HG03103 (cell line): ENCODE measurements around the gene LAMB4.

Experiments
- ATAC-seq: cut with Tn5 transposase; IDR thresholded peaks from one replicate; pipeline ENCODE4 v1.9.1; 2021; ENCODE audit warnings: low read depth; ENCODE audit not compliant: unreplicated experiment

Gene LAMB4

DNA sequence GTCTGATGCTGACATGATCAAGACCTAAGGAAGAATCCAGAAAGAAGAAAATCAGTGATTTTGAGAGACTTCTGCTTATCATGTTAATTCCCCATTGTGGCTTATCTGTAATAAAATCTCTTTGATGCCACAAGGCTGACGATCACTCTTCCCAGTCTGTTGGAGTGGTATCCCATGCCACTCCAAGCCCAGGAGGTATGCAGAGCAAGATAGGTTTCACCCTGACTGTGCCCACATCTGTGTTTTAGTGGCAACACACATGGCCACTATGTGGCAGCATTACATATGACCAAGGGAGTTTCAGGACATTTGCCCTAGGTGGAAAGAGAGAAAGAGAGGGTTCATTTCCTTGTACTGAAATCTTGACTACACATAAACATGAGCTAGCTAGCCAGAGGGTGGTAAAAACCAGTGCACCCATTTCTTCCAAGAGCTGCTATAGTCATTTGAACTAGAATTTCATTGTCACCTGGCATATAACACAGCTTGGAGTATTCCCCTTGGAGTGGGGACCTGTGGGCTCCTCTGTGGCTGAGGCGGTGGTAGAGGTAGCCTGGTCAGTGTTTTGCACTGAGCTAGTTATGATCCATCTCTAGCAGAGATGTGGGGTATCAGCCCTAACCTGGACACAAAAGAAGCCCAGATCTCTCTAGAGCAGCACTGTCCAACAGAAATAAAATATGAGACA, 20.8 kb downstream of the LAMB4 start:
- ATAC-seq = no peak

DNA sequence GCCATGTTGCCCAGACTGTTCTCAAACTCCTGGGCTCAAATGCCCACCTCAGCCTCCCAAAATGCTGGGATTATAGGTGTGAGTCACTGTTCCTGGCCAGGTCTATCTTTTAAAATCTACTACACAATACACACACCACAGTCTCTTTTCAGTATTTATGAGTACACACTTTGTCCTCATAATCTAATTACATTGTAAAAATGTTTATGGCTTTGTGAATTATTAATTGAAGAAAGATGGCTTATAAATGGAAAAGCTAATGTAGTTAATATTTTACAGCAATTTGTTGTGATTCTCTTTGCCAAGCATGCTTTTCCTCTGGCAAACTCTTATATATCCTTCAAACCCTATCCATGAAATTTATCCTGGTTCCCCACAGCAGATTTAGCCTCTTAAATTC, 22.0 kb downstream of the LAMB4 start:
- ATAC-seq = no peak

DNA sequence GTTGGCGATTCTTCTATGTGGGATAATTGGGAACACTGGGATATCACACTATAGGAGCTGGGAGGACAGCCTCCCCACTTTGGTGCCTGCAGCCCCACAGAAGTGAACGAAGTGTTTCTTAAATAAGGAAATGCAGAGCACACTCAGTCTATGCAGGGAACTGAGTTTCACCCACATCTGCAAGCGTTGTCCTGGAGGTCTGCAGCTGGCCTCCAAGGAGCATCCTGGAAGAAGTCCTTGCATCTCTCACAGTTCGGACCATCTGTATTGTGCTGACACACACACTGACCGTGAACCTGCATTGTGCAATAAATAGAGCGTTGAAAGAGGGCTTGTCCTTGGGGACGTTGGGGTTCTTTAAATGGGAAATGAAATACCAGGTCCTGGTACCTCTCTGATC, 25.8 kb downstream of the LAMB4 start:
- ATAC-seq = no peak

DNA sequence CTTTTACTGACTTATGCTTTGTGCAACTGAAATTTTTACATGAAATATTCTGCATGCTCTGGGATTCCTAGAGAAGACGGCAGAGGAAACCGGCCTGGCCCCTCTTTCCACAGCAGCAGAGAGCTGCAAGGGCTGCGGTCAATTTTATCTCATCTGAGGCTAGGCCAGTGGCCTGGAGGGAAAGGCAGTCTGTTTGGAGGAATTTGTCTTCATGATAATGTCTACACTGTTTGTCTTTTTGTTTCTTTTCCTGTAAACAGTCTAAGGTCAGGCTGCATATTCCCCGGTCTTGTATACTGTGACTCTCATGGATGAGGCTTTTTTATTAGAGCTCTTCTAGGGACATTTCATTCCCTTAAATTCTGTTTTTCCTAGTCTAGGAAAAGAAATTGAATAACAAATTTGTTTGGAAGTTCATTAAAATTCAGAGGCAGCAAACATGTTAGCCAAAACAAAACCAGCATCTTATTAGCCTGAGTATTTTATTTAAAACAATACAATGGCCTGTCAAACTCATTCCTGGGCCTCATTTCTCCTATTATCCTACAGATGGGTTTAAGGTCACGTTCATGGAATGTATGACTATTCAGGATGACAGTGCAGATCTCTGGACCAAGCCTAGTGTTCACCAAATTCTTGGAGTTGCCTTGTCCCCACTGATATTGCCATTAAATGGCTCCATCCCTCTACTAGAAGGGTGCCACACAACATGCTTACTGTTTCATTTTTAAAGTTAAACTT, 26.4 kb downstream of the LAMB4 start:
- ATAC-seq = no peak

DNA sequence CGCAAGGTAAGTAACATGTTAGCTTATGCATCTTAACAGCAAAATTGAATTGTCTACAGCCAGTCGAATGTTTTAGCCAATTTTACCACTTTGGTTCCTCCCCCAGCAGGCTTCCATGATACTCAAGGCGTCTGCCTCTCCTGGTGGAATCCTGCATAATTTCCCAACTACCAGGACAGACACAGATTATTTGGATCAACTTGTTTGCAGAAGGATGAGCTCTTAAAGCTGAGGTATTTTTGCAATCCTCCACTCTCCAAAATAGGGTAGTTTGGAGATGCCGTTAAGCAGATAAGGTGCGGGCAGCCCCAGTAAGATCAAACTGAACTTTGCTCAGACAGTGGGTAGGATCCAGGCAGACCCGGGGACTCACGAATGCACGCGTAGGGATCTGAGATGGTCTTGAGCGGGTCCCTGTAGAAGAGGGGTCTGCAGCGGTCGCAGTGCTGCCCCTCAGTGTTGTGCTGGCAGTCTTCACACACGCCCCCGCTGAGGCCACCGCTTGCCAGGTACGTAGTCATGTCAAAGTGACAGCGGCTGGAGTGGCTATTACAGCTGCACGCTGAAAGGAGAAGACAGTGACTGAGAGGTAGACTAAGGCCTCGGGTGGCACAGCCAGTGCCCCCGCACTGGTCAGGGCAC, 27.4 kb downstream of the LAMB4 start:
- ATAC-seq = no peak

DNA sequence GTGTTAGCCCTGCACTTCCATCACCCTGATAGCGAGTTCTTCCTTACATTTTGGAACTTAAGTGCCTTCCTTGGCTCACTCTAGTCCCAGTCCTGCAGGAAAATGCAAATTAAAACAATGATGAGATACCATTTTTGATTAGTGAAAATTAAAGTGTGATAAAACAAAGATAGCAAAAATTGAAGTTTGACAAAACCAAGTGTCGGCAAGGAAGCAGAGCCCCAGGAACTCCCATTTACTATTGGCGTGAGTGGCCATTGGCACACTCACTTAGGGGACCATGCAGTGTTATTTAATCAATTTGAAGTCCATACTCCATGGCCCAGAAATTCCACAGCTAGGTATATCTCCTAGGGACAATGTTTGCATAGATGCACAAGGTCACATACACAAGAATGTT, 28.4 kb downstream of the LAMB4 start:
- ATAC-seq = no peak

DNA sequence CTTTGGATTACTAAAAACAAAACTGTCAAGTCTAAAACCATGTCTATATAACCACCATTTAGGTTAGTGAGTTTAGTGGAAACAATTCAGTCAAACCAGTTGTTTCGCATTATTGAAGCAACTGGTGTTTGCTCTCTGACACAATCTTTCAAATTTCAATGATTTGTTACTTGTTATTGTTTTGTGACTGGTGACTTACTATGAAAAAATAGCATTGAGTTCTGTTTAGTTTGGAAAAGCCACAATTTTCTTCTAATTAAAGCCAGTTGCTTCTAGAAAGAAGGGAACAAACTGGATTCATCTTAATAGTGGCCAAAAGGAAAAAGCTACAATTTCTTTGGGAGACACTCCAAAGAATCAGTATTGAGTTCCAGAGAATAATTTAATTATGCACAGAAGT, 30.4 kb downstream of the LAMB4 start:
- no peak for ATAC-seq

DNA sequence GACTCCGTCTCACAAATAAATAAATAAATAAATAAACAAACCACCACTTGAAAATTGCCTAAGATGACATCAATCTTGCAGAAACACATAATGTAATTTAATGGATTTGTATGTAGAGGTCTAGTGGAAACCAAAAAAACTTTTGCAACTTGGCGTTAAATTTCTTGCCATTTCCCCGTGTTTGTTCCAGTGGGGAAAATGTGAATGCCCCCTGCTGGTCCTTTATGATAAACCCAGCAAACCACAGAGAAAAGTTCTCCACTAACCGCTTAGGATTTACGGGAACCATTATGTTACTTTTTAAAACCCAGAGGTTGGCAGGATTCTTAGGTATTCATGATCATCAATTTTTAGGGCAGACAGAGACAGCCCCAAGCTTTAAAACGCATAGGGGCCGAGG, 32.5 kb downstream of the LAMB4 start:
- no peak for ATAC-seq

DNA sequence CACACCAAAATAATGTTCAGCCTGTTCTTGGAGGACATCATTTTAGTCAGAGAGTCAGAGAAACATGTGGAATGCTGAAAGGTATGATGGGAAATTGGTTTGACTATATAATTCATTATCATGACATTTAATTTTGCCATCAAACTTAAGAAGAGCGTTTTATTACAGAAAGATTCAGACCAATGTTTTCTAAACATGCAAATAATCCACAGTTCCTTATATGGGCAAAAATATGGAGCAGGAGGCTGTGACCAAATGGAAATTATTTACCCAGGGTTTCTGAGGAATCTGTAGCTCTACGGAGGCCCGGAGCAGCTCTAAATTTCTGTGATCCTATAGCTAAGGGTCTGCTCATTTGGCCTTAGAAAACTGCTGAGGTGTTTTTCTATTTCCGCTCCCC, 33.2 kb downstream of the LAMB4 start:
- no peak for ATAC-seq

DNA sequence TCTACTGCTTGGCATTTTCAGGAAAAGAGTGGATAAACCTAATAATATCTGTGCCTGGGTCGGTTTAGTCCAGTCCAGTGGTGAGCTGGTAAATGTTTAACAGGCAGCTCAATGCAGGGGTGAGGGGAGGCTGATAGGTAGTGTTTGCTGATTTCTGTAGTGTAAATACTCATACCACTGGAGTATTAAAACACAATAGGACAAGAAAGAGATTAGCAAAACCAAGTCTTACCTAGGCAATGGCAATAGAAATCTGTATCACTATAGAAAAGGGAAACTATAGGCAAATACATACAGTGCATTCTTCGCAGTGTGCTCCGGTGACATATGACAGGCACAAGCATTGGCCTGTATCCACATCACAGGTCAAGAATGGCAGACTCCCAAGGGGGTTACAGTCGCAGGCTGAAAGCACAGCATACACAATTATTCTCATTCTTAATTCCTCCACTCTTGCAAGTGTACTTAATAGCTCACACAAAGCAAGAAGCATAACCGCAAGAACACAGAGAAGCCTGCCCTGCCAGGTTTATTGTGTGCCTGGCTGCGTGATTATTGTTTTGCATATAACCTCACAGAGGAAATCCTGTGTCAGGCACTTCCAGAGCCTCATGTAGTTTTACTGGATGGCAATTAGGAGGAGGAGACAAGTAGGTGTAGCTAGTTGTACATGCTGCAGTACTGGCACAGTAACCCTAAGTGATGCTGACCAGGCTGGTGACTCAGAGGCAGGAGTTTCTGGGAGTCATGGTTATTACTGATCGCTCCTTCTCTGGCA, 35.0 kb downstream of the LAMB4 start:
- no peak for ATAC-seq

DNA sequence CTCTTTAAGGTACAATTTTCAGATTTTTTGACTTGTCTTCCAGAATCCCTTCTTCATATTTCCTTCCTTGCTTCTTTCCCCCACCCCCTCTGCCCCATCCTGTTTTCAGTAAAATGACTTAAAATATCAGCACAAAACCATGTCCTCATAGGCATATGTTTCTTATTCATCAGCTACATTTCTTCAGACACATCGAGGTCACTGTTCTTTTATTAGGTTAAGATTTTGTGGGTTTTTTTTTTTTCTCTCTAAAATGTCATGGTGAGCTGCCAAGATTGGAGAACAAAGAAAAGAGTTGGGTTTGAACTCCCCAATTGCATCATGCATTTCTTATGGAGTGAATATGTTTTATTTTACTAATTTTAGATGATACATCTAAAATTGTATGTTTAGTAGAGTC, 35.8 kb downstream of the LAMB4 start:
- ATAC-seq = no peak

DNA sequence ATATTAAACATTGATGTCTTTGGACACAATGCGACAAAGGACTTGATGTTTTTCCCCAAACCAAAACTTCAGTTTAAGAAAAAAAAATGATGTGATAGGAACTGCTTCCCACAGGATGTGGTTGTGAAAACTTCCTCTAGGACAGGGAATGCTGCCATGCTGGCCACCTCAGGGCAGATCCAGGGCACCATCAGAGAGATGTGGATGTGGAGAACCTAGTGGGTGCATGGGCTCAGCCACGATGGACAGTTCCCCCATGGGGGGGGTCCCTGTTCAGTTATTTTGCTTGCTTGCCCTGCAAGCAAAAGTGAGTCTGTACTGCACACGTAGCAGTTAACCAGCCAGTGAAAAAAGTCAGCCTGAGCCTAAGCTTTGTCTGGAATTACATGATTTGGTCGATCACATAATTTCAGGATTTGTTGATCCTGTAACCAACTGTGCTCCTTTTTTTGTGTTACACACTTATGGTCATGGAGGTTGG, 36.3 kb downstream of the LAMB4 start:
- no peak for ATAC-seq

DNA sequence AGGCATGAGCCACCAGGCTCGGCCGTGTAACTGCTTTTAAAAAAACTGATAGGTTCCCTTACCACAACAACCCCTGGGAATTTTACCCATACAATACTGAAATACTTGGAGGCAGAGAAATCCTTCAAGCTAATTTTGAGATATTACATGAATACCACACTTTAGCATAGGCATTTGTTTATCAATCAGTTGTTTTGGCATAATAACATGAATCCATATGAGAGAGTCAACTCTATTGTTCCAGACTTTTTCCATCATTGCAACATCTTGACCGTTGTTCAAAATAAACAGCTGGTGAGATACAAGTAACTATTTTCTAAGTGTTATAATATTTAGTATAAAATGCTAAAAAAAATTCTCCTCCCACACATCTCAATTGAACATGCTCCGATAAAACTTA, 36.8 kb downstream of the LAMB4 start:
- no peak for ATAC-seq

DNA sequence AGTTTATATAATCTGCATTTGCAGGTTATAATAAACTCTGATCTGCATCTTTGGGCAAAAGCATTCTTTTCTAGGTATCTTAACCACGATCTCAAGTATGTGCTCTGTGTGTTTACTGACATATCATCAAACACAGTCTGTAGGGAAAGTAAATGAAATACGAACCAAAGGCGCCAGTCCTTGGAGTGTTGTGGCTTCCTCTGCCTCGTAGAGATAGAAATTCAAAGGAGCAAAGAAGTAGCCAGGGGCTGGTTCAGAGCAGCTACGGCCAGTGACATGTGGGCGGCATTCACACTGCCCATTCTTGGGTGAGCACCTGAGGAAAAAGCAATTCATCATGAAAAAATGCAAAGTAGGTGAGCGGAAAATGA, 38.7 kb downstream of the LAMB4 start:
- ATAC-seq = no peak

DNA sequence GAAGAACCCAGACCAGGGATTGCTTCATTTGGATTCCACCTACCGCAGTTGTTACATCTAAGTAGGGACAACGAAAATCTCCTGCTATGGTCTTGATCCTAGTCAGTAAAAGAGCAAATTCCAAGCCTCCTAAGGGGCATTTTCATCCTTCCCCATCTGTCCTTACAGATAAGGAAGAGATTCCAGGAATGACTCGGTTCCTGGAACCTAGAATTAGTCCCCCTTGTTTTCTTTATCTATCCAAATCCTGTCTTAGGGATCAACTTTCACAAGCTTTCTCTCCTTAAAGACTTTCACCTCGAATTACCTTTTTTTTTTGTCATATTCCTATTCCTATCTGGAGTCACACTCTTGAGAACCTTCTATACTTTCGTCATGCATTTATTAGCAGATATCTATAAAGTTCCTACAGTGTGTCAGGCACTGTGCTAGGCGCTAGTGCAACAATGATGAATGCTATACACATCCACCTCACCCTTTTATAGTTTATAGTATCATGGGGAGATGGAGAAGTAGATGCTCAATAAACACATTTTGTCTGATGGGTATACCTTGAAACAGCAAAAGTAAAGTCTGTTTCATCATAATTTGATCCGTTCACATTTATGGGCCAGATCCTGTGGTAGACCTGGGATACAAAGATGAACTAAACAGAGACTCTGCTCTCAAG, 39.2 kb downstream of the LAMB4 start:
- no peak for ATAC-seq

DNA sequence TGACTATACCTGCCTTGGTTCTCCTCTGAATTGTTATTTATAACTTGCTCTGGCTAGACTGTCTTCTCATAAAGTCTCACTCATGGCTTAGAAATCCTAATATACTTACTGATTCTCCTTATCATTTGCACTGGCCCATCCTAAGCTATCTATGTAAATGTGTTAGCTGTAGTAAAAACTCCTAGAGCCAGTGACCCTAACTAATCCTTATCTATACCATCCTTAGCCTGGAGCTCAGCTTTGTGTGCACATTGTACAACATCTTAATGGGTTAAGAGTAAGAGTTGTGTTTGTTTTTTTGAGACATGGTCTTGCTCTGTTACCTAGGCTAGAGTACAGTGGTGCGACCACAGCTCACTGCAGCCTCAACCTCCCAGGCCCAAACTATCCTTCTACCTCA, 40.8 kb downstream of the LAMB4 start:
- ATAC-seq = no peak

DNA sequence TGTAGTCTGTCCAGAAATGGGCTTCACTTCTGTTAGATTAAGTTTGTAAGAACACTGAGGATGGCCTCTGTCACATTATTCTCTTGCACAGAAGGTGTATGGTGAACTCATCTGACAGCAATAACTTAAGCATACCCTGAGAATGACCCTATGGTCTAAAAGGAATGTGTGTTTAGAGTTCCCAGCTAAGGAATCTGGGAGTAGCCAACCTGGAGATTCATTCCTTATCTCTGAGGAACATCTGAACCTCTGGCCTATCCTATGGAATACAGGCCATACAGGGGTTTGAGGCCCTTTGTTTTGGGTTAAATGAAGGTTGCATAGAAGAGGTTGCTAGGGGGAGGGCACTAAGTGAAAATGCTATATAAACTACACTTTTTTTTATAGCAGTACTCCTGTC, 41.4 kb downstream of the LAMB4 start:
- ATAC-seq = no peak

DNA sequence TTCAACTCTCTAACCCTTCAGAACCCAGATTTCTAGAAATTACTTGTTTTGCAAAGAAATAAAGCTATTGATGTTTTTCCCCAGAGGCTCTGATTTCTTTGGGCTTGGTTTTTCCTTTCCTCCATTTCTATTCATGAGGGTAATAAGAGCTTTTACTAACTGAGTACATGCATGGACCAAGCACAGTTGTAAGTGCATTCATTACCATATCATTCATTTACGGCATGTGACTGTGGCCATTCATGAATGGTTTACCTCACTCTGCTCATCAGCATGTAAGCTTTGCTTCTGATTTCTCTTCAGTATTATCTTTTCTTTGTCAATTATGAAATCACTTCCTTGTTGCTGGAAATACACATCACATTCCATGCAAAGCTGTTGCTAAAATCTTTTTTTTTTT, 42.4 kb downstream of the LAMB4 start:
- no peak for ATAC-seq

DNA sequence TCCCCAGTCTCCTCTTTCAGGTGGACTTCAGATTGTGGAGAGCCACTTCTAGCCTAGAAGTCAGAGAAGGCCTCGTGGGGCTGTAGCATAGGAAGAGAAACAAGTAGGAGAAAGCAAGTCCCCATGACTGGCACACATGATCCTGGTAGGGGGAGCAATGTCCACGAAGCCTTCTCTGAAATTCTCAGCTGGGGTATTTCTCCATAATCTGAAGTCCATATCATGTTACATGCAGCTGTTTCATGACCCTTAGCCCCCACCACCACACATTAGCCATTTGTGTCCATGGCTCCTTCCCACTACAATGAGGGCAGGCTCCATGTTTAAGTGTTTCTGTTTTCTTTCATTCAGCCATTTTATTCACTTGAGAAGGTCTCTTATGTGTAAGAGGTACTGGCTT, 43.2 kb downstream of the LAMB4 start:
- ATAC-seq = no peak

DNA sequence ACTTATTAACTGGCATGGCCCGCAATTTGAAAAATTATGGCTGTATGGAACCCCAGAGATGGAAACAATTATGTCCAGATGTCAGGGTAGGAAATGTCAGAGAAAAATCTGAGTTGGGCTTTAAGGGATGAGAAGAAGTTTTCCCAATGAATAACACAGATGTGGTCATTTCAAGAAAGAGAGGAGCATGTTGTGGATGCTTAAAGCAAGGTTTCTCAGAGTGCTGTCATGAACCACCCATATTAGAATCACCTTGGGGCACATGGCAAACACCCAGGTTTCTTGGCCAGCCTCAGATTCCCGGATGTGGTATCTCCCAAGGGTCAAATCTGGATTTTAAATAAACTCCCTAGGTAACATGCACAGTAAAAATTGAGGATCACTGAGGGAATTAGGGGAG, 43.6 kb downstream of the LAMB4 start:
- no peak for ATAC-seq

DNA sequence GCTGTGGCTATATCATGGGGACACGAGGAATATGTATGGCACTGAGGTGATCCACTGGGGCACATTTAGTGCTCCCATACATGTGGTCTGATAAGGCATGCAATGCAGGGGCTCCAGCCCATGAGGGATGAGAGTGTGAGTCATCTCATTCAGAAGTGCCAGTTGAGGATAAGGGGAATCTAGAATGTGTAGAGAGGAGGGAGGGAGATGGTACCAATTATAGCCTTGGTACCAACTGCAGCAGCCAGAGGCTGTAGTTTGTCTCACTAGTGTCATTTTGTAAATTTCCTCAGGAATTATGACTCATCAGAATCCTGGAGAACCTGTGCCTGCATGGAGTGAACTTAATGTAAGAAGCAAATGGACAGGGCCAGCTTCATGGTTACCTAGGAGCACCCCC, 46.2 kb downstream of the LAMB4 start:
- ATAC-seq = no peak
